GM19397 (cell line): Measurements from ENCODE around the gene BCR.

ENCODE experiments used
- ATAC-seq: cut with Tn5 transposase; IDR thresholded peaks from one replicate; pipeline ENCODE4 v1.9.1; 2021; ENCODE audit warnings: mild to moderate bottlenecking, moderate library complexity; ENCODE audit not compliant: unreplicated experiment

Gene BCR

GRCh38 chr22:23227380-23227779 lies 47.1 kb downstream of the BCR start:
- ATAC-seq, result no peak

- ATAC-seq, result no peak
These were observed 48.2 kb downstream of the BCR start for GRCh38 chr22:23228503-23228902.

DNA sequence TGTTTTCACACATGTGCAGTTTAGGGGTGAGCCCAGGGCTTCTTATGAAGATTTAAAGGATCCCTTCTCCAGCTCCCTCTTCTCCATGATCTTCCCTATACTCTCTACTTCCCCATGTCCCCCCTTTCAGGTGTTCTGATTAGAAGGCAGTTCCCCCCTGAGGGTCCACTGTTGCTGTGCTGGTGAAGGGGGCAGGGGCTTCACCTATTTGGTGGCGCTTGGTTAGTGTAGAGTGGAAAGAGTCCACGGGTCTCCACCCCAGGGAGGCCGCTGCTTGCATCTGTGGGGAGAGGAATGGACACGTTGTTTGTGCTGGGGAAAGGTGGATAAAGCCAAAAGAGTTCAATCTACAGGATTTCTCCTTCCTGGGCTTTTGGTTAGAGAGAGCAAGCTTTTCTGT lies 49.3 kb downstream of the BCR start:
- no peak for ATAC-seq

GRCh38 chr22:23230348-23231068 lies 50.2 kb downstream of the BCR start:
- no peak for ATAC-seq

DNA sequence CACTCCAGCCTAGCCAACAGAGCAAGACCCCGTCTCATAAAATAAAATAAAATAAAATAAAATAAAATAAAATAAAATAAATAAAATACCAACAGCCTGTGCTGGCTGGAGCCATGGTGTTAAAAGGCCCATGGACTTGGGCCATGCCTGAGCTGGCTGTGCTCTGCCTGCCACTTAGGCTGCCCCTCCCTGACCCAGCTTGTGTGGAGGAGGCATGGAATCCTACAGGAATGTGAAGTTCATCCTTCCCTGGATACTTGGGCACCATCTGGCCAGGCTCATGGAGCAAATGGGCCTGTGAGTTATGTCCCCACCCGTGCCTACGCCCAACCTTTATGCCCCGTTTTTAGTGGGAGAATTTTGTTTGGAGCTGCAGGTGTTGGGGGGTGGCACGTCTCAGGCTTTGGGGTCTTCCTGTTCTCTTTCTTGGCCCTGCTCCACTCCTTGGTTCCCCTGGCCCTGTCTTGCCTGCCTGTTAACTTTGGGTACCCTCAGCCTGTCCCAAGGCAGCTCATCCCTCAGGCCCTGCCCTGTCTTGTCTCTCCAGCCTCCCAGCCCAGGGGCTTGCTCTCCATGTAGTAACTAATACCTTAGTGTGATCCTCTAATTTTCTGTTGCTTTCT lies 51.3 kb downstream of the BCR start:
- ATAC-seq, result no peak

- no peak for ATAC-seq
These were observed 52.0 kb downstream of the BCR start for GRCh38 chr22:23232094-23232905.

DNA sequence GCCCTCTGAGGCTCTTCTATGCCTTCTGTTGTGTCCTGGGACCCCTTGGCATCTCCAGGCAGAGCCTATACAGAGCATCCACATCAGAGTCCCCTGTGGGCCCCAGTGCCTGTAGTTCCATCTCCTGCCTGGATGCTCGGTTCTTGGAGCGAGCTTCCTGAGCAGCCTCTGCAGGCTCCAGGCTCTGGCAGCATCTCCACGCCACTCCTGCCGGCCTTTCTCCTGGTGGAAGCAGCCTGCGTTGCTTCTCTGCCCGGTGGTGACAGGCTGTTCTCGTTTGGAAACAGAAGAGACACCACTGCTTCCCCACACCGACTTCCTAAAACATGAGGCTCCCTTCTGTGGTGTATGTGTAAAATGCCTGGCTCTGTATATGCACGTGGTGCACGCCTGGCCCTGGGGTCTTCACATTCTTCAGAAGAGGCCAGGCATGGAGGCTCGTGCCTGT lies 52.8 kb downstream of the BCR start:
- no peak for ATAC-seq

GRCh38 chr22:23233752-23234408 lies 53.6 kb downstream of the BCR start:
- no peak for ATAC-seq

DNA sequence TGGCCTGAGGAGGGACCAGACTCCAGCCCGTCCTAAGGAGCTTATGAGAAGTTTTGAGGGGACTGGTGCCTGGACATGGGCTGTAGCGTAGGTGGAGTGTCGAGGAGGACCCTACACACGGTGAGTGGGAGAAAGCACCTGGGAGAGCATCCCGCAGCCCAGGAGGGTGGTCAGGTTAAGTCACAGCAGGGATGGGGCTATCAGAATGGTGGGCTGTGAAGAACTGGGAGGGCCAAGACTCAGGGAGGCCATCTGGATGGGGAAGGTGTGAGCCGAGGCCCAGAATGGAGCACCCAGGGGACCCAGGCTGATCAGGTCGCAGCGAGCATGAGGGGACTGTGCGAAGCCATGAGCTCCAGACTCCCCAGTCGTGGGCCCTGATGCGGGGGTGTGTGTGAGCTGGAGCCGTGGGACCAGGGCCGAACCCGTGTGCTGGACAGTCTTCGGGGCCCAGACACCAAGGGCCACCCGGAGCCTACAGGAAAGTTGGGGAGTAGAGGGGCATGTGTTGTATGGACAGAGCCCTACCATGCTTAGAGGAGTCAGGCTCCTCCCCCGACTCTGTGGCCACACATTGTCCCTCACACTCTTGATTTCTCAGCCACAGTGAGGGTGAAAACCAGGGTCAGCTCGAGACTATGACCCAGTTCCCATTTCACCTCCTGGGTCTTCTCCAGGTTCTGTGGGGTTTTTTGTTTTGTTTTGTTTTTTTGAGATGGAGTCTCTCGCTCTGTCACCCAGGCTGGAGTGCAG lies 54.3 kb downstream of the BCR start:
- no peak for ATAC-seq

DNA sequence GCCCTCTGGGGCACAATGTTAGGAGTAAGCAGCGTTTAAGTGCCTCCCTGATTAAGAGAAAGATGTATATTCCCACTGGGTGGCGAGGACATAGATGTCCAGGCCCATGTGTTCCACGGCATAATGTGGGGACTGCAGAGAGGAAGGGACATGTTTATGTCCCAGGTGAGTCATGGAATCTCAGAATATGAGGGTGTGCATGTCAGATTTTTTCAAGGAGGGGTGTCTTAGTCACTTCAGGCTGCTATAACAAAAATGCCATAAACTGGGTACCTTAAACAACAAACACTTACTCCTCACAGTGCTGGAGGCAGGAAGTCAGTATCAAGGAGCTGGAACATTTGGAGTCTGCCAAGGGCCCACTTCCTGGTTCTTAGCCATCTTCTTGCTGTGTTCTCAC lies 55.1 kb downstream of the BCR start:
- no peak for ATAC-seq

DNA sequence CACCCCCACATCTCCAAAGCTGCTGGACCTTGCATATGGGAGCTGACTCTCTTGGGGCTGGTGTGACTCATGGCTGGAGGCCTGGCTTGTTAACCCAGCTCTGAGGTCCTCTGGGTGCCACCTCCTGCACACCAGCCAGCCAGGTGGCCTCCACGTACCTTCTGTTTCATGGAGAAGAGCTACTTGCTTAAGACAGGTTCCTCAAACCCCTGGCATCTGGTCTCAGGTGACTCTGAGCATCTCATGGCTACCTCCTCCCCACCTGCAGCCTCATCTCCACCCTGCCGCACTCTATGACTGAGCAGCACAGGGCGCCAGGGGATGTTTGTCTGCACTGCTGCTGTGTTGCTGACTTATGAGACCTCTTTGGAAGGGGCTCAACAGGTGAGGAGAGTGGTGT lies 55.7 kb downstream of the BCR start:
- ATAC-seq, result no peak

GRCh38 chr22:23236440-23237184 lies 56.3 kb downstream of the BCR start:
- ATAC-seq, result no peak

DNA sequence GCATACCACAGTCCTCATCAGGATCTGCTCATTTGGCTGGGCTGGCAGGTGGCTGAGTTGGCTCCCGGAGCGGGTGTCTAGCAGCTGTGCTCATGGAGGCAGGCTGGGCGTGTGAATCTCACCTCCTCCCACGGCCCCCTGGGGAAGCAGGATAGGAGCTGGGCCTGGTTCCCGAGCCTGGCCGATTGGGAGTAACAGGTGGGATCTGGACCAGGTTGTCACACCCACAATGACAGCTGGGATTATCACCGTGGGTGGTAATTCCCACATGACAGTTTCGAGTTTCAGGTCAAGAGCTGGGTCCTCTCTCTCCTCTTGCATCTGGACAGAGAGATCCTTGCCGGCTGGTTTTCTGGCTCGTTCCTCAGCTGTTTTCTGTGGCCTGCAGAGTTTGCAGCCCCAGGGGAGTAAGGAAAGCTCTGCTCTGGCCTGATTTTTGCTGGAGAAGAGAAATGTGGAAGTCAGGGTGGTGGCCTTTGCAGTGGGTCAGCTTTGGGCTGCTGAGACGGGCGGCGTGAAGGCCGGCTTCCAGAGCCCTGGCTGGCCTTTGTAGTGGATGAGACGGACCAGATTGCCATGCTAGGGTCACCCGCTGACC lies 57.0 kb downstream of the BCR start:
- ATAC-seq, result no peak

- no peak for ATAC-seq
These were observed 57.5 kb downstream of the BCR start for GRCh38 chr22:23237841-23238240.

DNA sequence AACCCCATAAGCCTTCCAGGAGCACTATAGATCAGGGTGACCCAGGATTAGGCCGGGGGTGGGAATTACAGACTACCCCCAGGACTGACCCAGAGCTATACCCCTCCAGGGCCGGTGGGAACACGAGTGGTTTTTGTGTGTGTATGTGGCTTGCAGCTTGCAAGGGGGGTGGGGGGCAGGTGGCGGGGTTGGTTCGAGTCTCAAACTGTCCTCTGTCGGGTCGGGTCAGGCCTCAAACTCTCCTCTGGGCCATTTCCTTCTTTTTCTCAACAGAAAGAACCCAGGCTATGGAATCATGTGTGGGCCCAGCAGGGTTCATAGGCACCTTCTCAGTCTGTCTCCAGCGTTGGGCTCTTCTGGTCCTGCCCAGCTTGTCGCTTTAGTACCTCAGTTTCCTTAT lies 58.4 kb downstream of the BCR start:
- ATAC-seq, result no peak

- no peak for ATAC-seq
These were observed 59.1 kb downstream of the BCR start for GRCh38 chr22:23239429-23239828.

DNA sequence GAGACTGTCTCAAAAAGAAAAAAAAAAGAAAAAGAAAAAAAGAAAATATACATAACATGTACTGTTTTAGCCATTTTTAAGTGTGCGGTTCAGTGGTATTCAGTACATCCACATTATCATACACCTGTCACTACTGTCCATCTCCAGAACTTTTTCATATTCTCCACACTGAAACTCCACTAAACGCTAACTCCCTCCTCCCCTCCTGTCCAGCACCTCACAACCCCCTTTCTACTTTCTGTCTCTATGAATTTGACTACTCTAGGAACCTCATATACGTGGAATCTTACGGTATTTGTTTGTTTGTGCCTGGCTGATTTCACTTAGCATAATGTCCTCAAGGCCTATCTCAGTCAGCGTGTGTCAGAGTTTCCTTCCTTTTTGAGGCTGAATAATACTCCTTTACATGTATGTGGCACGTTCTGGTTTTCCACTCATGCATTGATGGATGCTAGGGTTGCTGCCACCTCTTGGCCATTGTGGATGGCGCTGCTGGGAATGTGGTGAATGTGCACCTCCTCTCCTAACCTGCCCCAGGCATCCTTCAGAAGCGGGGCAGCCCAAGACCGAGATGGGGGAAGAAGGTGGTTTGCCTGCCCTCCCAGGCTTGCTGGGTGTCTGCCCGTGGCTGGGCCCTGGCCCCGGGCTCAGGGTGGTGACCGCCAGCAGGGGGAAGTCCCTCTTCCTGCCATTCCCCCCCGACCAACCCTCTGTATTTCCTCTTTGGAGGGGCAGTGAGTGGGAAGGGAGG lies 60.5 kb downstream of the BCR start:
- no peak for ATAC-seq

GRCh38 chr22:23241562-23242472 lies 61.5 kb downstream of the BCR start:
- ATAC-seq, result no peak
